ENCODE data around the gene CEBPZ.
"Not testable (repeated sequence)": the region's sequence is repeated elsewhere in the genome, so short reads cannot be mapped to it uniquely, and the experiment has no call there.

The CEBPZ gene

GRCh38 chr2:37219046-37219445 lies 12.3 kb downstream of the CEBPZ start:
- no peak for DNase-seq

- DNase-seq, result no peak
Observed at GRCh38 chr2:37215250-37215649, 16.1 kb downstream of the CEBPZ start.

- DNase-seq, result no peak
Observed at GRCh38 chr2:37211939-37212338, 19.5 kb downstream of the CEBPZ start.

- DNase-seq, result no peak
Observed at GRCh38 chr2:37211212-37211611, 20.2 kb downstream of the CEBPZ start.

GRCh38 chr2:37206760-37207159 lies 24.6 kb downstream of the CEBPZ start:
- not testable (repeated sequence) for DNase-seq

GRCh38 chr2:37205689-37206341 lies 25.6 kb downstream of the CEBPZ start:
- no peak for DNase-seq

- not testable (repeated sequence) for DNase-seq
Observed at GRCh38 chr2:37205071-37205661, 26.2 kb downstream of the CEBPZ start.

GRCh38 chr2:37203708-37204107 lies 27.7 kb downstream of the CEBPZ start:
- DNase-seq, result no peak

GRCh38 chr2:37201766-37202165 lies 29.6 kb downstream of the CEBPZ start:
- no peak for DNase-seq

- no peak for DNase-seq
Observed at GRCh38 chr2:37201208-37201607, 30.2 kb downstream of the CEBPZ start.

- DNase-seq, result no peak
Observed at GRCh38 chr2:37198681-37199065, 32.7 kb downstream of the CEBPZ start.

- DNase-seq, result peak; percentile 55
Observed at GRCh38 chr2:37196320-37197195, 34.8 kb downstream of the CEBPZ start, which contains the start of gene CEBPZOS. CEBPZOS (plus strand) TSS chr2:37196496; CDS start chr2:37199705, 3,209 bp downstream.

GRCh38 chr2:37195862-37196319 lies 35.5 kb downstream of the CEBPZ start:
- not testable (repeated sequence) for DNase-seq

GRCh38 chr2:37192551-37192950 lies 38.8 kb downstream of the CEBPZ start:
- no peak for DNase-seq

GRCh38 chr2:37191747-37192146 lies 39.6 kb downstream of the CEBPZ start:
- no peak for DNase-seq

GRCh38 chr2:37191253-37191652 lies 40.1 kb downstream of the CEBPZ start:
- DNase-seq, result no peak

- no peak for DNase-seq
Observed at GRCh38 chr2:37190290-37190689, 41.1 kb downstream of the CEBPZ start.

- no peak for DNase-seq
Observed at GRCh38 chr2:37189452-37190153, 41.8 kb downstream of the CEBPZ start.

GRCh38 chr2:37188570-37188969 lies 42.8 kb downstream of the CEBPZ start, which contains the start of gene SULT6B1:
SULT6B1 (minus strand) TSS chr2:37188670; CDS start chr2:37188640, 30 bp downstream.
- DNase-seq, result no peak

GRCh38 chr2:37181726-37182684 lies 49.4 kb downstream of the CEBPZ start:
- DNase-seq, result no peak

- no peak for DNase-seq
Observed at GRCh38 chr2:37180640-37181039, 50.8 kb downstream of the CEBPZ start.
